SK-N-SH (cell line): Measurements from ENCODE around the gene SPATA33. TPM values are rescaled to one million over a fixed set of nuclear protein-coding genes. Genes with fewer than 3 reads are reported as not detected.

ENCODE experiments used
- CTCF ChIA-PET: fragments of 300-600, 350-600 bp; formaldehyde crosslinking; extraction: SDS; loops from one replicate; lab custom pipeline; 2021; lab: Yijun Ruan, JAX
- POLR2A ChIA-PET: fragments of 350-600 bp; sonication (Branson Sonifier 250); formaldehyde crosslinking; extraction: SDS; loops from one replicate; lab custom pipeline; 2020; ENCODE audit warnings: antibody characterized with exemption, inconsistent platforms; lab: Yijun Ruan, JAX
- DNase-seq: peaks from one replicate; pipeline ENCODE4 v3.0.0; 2012
- H2AFZ ChIP-seq: fragments of 200-600 bp; sonication (generic); 2 replicates; pipeline ENCODE4 v1.8.1; 2016; ENCODE audit warnings: antibody characterized with exemption, mild to moderate bottlenecking, low read depth
- H3F3A ChIP-seq: fragments of 200-600 bp; sonication (generic); replicated peaks from 2 replicates; pipeline ENCODE3; 2016; ENCODE audit warnings: antibody characterized with exemption, mild to moderate bottlenecking; ENCODE audit not compliant: insufficient read depth
- H3K27ac ChIP-seq, 2 experiments: fragments of 200-500 bp in 1 of 2; fragments of 200-600 bp in 1 of 2; sonication (Bioruptor generic) in 1 of 2; sonication (generic), shearing (Covaris generic) in 1 of 2; 2 replicates each; pipeline versions ENCODE4 v1.5.1 to v1.6.1; 2014 to 2016; ENCODE audit warnings: low read depth in 2 of 2, inconsistent platforms in 1 of 2, low read length in 1 of 2, mild to moderate bottlenecking in 1 of 2, mixed read lengths in 1 of 2
- H3K27me3 ChIP-seq: fragments of 200-600 bp; sonication (generic), shearing (Covaris generic); 2 replicates; pipeline ENCODE4 v1.6.1; 2016; ENCODE audit warnings: mixed run types; ENCODE audit not compliant: insufficient read depth
- H3K36me3 ChIP-seq, 2 experiments: fragments of 200-500 bp in 1 of 2; fragments of 200-600 bp in 1 of 2; sonication (Bioruptor generic) in 1 of 2; sonication (generic) in 1 of 2; replicated peaks in 1 of 2; 2 replicates each; pipeline versions ENCODE3 to v1.5.1; 2014 to 2016; ENCODE audit warnings: low read length in 1 of 2, mild to moderate bottlenecking in 1 of 2; ENCODE audit not compliant: insufficient read depth in 2 of 2, control insufficient read depth in 1 of 2
- H3K4me1 ChIP-seq, 2 experiments: fragments of 200-500 bp in 1 of 2; fragments of 200-600 bp in 1 of 2; sonication (Bioruptor generic) in 1 of 2; sonication (generic), shearing (Covaris generic) in 1 of 2; 2 replicates each; pipeline versions ENCODE4 v1.5.1 to v1.6.1; 2014 to 2016; ENCODE audit warnings: low read depth in 1 of 2, low read length in 1 of 2, mixed run types in 1 of 2; ENCODE audit not compliant: insufficient read depth in 2 of 2, control insufficient read depth in 1 of 2
- H3K4me2 ChIP-seq: fragments of 200-600 bp; sonication (generic), shearing (Covaris generic); 2 replicates; pipeline ENCODE4 v1.6.1; 2017; ENCODE audit warnings: mixed run types
- H3K4me3 ChIP-seq, 2 experiments: fragments of 200-500 bp in 1 of 2; fragments of 200-600 bp in 1 of 2; sonication (Bioruptor generic) in 1 of 2; sonication (generic), shearing (Covaris generic) in 1 of 2; 2 replicates each; pipeline versions ENCODE4 v1.5.1 to v1.8.1; 2014 to 2016; ENCODE audit warnings: low read depth in 2 of 2, inconsistent platforms in 1 of 2, low read length in 1 of 2, mild to moderate bottlenecking in 1 of 2, mixed read lengths in 1 of 2, moderate library complexity in 1 of 2
- H3K79me2 ChIP-seq: fragments of 200-600 bp; sonication (generic); 2 replicates; pipeline ENCODE4 v1.8.1; 2017; ENCODE audit warnings: mild to moderate bottlenecking; ENCODE audit not compliant: insufficient read depth
- H3K9ac ChIP-seq: fragments of 200-600 bp; sonication (generic); 2 replicates; pipeline ENCODE4 v1.6.1; 2017; ENCODE audit warnings: mixed run types
- H3K9me2 ChIP-seq: fragments of 200-600 bp; sonication (generic); 2 replicates; pipeline ENCODE4 v1.6.1; 2017; ENCODE audit warnings: mixed run types
- H3K9me3 ChIP-seq: fragments of 200-600 bp; sonication (generic); 2 replicates; pipeline ENCODE4 v1.6.1; 2017; ENCODE audit warnings: mixed run types, mild to moderate bottlenecking, moderate library complexity
- H4K20me1 ChIP-seq: fragments of 200-600 bp; sonication (generic); 2 replicates; pipeline ENCODE4 v1.6.1; 2017; ENCODE audit warnings: mild to moderate bottlenecking, mixed run types; ENCODE audit not compliant: insufficient read depth
- JUND ChIP-seq: IDR thresholded peaks from 2 replicates; pipeline ENCODE4 v1.4.0; 2012
- MEF2A ChIP-seq: IDR thresholded peaks from 2 replicates; pipeline ENCODE4 v1.4.0; 2012; ENCODE audit warnings: low read depth, borderline replicate concordance
- POLR2AphosphoS5 ChIP-seq: IDR thresholded peaks from 2 replicates; pipeline ENCODE4 v1.6.1; 2012; ENCODE audit warnings: low read depth, low read length
- SIN3A ChIP-seq: IDR thresholded peaks from 2 replicates; pipeline ENCODE4 v1.6.1; 2012; ENCODE audit warnings: low read depth, mild to moderate bottlenecking, low read length, moderate library complexity, borderline replicate concordance
- TAF1 ChIP-seq: IDR thresholded peaks from 2 replicates; pipeline ENCODE4 v1.6.1; 2012; ENCODE audit warnings: low read depth, mild to moderate bottlenecking, low read length, moderate library complexity, borderline replicate concordance
- TEAD4 ChIP-seq: IDR thresholded peaks from 2 replicates; pipeline ENCODE4 v1.4.0; 2012; ENCODE audit warnings: mild to moderate bottlenecking, borderline replicate concordance; ENCODE audit not compliant: insufficient read depth
- YY1 ChIP-seq: IDR thresholded peaks from 2 replicates; pipeline ENCODE4 v1.4.0; 2012; ENCODE audit warnings: low read depth, mild to moderate bottlenecking
- WGBS: methylation state at CpG from one replicate; pipeline ENCODE4 v1.1.6; 2017; ENCODE audit warnings: low lambda C conversion rate; 5-methylcytosine and 5-hydroxymethylcytosine counted together
- polyA plus RNA-seq, 3 experiments: library from polyadenylated mRNA; depleted of rRNA; stranded (reverse); fragments of >200 nt; gene quantifications; 2 replicates each; pipeline ENCODE4 v1.2.3, GENCODE V29; 2012

The SPATA33 gene
- polyA plus RNA-seq, 1 of the 3 experiments (the other 2 are of a cell fraction), result 7.2 TPM

DNA sequence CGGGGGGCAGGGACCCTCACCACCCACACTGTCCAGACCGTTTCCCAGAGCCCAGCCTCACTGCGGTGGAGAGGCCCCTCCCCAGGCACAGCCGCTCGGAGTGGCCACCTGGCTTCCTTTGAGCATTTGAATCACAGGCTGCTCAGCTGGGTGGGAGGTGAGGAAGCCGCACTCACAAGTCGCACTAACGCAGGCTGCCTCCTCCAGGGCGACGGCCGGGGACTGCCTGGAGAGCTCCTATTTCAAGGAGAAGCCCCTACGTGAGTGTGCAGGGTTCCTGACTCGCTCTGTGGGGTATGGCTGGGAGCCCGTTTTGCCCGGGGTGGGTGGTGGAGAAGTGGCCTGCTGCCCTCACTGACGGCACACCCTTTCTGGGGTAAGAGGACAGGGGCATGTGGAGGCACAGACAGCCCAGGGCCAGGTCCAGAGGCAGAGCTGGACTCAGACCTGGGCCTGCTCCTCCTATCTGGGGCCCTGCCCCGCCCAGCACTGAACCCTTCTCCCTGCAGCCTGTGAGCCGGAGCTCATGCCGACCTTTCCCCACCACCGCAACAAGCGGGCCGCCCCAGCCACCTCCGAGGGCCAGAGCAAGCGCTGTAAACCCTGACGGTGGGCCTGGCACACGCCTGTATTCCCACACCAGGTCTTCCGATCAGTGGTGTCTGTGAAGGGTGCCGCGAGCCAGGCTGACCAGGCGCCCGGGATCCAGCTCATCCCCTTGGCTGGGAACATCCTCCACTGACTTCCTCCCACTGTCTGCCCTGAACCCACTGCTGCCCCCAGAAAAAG, 37.6 kb downstream of the SPATA33 start:
- CTCF ChIA-PET, result interaction anchor here (1.0 to 2.4 kb wide), 3 partner anchors 129 to 215 kb away, joined by 3 to 6 read pairs (median 3); no protein-coding TSS in a partner anchor
- Histone ChIP-seq H3K9ac (no peak overlapping the region), H3K4me1 (peaks cover 4 to 20% of the 10 kb centered on the region in 2 experiments; a peak in 1 of 4 replicates), H3K9me2 (no peaks in the 10 kb centered on the region), H3K36me3 (peaks cover 10 to 65% of the 10 kb centered on the region in 2 experiments), H4K20me1 (peaks cover 7% of the 10 kb centered on the region; the same call in 1 of the 2 replicates), H3K27ac (no peak overlapping the region; a peak in 1 of 4 replicates), H3K4me3 (no peak overlapping the region), H3K9me3 (no peaks in the 10 kb centered on the region), H3F3A (peaks cover 8% of the 10 kb centered on the region), H3K27me3 (no peaks in the 10 kb centered on the region), H3K4me2 (no peak overlapping the region), H2AFZ (no peak overlapping the region), H3K79me2 (peaks cover 1% of the 10 kb centered on the region; the same call in 1 of the 2 replicates)
- TF ChIP-seq YY1, result no peak
- TF ChIP-seq MEF2A, result no peak
- TF ChIP-seq TAF1, result no peak
- no peak for TF ChIP-seq SIN3A
- TF ChIP-seq JUND, result no peak
- peak; percentile 16; the same call in 1 of the 2 replicates for TF ChIP-seq POLR2AphosphoS5
- DNase-seq, result peak; percentile 29
- POLR2A ChIA-PET, result interaction anchor here (0.8 kb wide), 1 partner anchor 9 kb away, joined by 5 read pairs; the partner anchor contains the start of gene CDK10
- WGBS, result 96% methylated on average over 15 of the region's 31 CpGs

- Histone ChIP-seq H3K79me2 (no peaks in the 10 kb centered on the region), H3K4me1 (peaks cover 9 to 25% of the 10 kb centered on the region in 2 experiments; a peak in 2 of 4 replicates), H3F3A (peaks cover 8% of the 10 kb centered on the region), H3K9ac (no peak overlapping the region), H3K4me3 (no peak overlapping the region), H3K36me3 (peaks cover 10 to 62% of the 10 kb centered on the region in 2 experiments), H3K27me3 (no peaks in the 10 kb centered on the region), H4K20me1 (peaks cover 11% of the 10 kb centered on the region), H2AFZ (no peak overlapping the region), H3K4me2 (no peak overlapping the region), H3K9me3 (no peaks in the 10 kb centered on the region), H3K27ac (no peak overlapping the region; a peak in 1 of 4 replicates), H3K9me2 (no peaks in the 10 kb centered on the region)
- 86% methylated on average over 13 of the region's 25 CpGs for WGBS
- no peak; the same call in 1 of the 2 replicates for TF ChIP-seq POLR2AphosphoS5
- no peak for TF ChIP-seq TEAD4
- CTCF ChIA-PET, result interaction anchor here (2.4 kb wide), 1 partner anchor 165 kb away, joined by 6 read pairs; no protein-coding TSS in a partner anchor
- POLR2A ChIA-PET, result interaction anchor here (0.8 to 2.6 kb wide), 3 partner anchors 10 to 39 kb away, joined by 3 to 10 read pairs (median 5); partner anchors contain the start of genes CDK10, CHMP1A and SPATA33
- peak; percentile 28 for DNase-seq
Observed at GRCh38 chr16:89695875-89696669, 38.4 kb downstream of the SPATA33 start.
